ENCODE data around the gene CDC42BPB.

Gene CDC42BPB

GRCh38 chr14:102903248-102903888 lies 154.0 kb downstream of the CDC42BPB start:
- TF ChIP-seq, protein P1, sequence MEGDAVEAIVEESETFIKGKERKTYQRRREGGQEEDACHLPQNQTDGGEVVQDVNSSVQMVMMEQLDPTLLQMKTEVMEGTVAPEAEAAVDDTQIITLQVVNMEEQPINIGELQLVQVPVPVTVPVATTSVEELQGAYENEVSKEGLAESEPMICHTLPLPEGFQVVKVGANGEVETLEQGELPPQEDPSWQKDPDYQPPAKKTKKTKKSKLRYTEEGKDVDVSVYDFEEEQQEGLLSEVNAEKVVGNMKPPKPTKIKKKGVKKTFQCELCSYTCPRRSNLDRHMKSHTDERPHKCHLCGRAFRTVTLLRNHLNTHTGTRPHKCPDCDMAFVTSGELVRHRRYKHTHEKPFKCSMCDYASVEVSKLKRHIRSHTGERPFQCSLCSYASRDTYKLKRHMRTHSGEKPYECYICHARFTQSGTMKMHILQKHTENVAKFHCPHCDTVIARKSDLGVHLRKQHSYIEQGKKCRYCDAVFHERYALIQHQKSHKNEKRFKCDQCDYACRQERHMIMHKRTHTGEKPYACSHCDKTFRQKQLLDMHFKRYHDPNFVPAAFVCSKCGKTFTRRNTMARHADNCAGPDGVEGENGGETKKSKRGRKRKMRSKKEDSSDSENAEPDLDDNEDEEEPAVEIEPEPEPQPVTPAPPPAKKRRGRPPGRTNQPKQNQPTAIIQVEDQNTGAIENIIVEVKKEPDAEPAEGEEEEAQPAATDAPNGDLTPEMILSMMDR (conservative IDR thresholded peaks at IDR 0.05): no peak
- no peak overlapping the region for H3K27ac ChIP-seq

- TF ChIP-seq, protein P1 (conservative IDR thresholded peaks at IDR 0.05): no peak
- no peak overlapping the region for H3K27ac ChIP-seq
Observed at GRCh38 chr14:102902523-102903247, 154.7 kb downstream of the CDC42BPB start.

DNA sequence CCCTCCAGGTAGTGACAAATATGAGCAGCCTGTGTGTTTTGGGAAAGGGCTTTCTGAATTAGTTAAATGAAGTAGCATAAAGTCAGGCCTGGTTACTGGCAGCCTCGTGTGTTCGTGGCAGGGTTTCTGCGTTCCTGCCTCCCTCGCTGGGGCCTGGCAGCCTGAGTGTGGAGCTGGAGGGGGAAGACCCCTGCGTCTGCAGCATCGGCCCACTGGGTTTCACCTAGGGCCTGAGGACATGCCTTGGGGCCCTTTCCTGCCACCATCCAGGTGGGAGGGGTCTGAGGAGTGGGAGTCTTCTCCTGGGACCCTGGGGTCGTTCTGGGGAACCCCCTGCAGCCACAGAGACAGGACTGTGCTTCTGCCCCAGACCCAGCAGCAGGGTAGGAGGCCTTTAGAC lies 155.3 kb downstream of the CDC42BPB start:
- H3K27ac ChIP-seq: no peak overlapping the region
- TF ChIP-seq, protein P1 (conservative IDR thresholded peaks at IDR 0.05): no peak

GRCh38 chr14:102901633-102902032 lies 155.7 kb downstream of the CDC42BPB start:
- H3K27ac ChIP-seq: no peak overlapping the region
- TF ChIP-seq, protein P1 (conservative IDR thresholded peaks at IDR 0.05): no peak

DNA sequence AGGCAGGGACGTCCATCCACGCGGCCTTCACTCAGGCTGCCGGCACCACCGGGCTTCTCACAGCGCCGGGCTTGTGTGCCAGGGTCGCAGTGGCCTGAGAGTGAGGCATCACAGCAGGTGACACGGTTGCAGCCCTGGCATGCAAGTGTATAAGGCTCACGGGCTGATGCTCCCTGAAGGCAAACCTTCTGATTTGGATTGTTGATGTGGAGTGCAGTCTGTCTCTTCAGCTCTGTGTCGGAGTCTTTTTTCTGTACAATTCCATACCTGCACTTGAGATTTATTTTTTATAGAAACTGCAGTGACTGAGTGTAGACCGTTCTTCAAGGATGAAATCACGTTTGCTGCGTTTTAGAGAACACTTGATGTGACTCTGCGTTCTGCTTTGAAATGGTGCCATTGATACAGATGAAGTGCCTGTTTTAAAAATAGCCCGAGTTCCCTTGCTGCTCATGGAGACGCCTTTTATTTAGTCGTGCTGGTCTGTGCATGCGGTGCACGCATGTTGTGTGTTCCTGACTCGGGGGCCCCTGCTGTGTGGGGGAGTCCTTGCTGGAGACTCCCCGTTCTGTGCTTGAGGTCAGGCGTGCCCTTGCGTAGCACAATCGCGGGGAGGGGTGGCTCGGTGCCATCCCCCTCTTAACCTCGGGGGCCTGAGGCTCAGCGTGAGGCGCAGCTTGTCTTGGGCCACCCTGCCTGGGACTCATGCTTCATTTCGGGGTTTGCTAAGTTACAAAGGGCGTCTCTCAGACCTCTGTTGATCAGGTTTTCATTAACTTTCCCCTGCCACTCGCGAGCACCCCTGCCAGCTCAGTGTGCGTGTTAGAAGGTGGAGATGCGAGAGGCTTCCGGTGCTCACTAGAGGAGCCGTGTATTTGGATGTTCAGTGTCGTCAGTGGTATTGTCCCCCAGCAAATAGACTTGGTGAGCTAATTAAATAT lies 156.4 kb downstream of the CDC42BPB start:
- no peak overlapping the region for H3K27ac ChIP-seq
- TF ChIP-seq, protein P1 (conservative IDR thresholded peaks at IDR 0.05): no peak

GRCh38 chr14:102899516-102899900 lies 157.8 kb downstream of the CDC42BPB start:
- no peak overlapping the region for H3K27ac ChIP-seq
- TF ChIP-seq, protein P1 (conservative IDR thresholded peaks at IDR 0.05): no peak
